ENCODE measurements around the gene ARHGAP29. TPM values are rescaled to one million over a fixed set of nuclear protein-coding genes. Genes with fewer than 3 reads are reported as not detected.

Gene ARHGAP29
- total RNA-seq, 1 donor from 2014 or later = 66.5 TPM

DNA sequence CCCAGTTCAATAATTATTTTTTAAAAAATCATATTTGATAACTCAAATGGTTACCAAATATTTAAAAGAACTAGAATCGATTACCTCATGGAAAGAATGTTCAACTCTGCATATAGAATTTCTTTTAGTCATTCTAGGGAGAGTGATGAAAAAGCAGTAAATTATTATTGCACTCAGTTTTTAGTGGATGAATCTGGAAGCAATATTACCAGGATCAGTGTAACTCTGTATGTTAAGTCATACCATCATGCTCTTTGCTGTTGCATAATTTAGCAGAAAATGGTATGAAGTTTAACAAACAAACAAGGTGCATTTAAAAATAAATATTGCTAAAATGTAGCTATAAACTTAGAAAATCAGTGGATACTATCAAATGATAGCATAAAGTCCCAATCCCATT is 46.1 kb upstream of the ARHGAP29 start:
- DNase-seq = no peak
- intact Hi-C loops (cut with DNase I) = no loop called here
- H3K36me3 ChIP-seq = no peaks in the 10 kb centered on the region
- H3K4me1 ChIP-seq = peaks cover 5% of the 10 kb centered on the region
- TF ChIP-seq, protein P1, sequence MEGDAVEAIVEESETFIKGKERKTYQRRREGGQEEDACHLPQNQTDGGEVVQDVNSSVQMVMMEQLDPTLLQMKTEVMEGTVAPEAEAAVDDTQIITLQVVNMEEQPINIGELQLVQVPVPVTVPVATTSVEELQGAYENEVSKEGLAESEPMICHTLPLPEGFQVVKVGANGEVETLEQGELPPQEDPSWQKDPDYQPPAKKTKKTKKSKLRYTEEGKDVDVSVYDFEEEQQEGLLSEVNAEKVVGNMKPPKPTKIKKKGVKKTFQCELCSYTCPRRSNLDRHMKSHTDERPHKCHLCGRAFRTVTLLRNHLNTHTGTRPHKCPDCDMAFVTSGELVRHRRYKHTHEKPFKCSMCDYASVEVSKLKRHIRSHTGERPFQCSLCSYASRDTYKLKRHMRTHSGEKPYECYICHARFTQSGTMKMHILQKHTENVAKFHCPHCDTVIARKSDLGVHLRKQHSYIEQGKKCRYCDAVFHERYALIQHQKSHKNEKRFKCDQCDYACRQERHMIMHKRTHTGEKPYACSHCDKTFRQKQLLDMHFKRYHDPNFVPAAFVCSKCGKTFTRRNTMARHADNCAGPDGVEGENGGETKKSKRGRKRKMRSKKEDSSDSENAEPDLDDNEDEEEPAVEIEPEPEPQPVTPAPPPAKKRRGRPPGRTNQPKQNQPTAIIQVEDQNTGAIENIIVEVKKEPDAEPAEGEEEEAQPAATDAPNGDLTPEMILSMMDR (IDR thresholded peaks at IDR 0.05) = no peak
- H3K27ac ChIP-seq = no peak overlapping the region
- no peak overlapping the region for H3K4me3 ChIP-seq
- no peak for ATAC-seq
- no peaks in the 10 kb centered on the region for H3K27me3 ChIP-seq
- no peaks in the 10 kb centered on the region for H3K9me3 ChIP-seq

DNA sequence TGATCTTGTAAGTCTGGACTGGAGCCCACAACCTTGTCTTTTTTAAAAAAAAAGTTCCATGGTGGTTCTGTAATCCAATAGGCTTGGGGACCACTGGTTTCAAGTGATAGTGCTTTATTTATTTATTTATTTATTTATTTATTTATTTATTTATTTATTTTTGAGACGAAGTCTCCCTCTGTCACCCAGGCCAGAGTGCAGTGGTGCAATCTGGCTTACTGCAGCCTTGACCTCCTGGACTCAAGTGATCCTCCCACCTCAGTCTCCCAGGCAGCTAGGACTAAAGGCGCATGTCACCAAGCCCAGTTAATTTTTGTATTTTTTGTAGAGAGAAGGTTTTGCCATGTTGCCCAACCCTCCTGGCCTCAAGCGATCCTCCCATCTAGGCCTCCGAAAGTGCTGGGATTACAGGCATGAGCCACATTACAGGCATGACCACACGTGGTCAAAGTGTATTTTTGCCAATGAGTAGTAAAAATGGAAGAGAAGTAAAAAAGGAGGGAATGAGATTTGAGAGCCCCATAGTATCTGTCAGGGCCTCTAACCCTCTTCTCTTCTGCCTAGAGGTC is 44.8 kb upstream of the ARHGAP29 start:
- ATAC-seq = no peak
- peaks cover 5% of the 10 kb centered on the region for H3K4me1 ChIP-seq
- no peak overlapping the region for H3K27ac ChIP-seq
- H3K4me3 ChIP-seq = no peak overlapping the region
- H3K9me3 ChIP-seq = no peaks in the 10 kb centered on the region
- no peak for DNase-seq
- TF ChIP-seq, protein P1 (IDR thresholded peaks at IDR 0.05) = no peak
- no peaks in the 10 kb centered on the region for H3K36me3 ChIP-seq
- intact Hi-C loops (cut with DNase I) = no loop called here
- H3K27me3 ChIP-seq = no peaks in the 10 kb centered on the region

DNA sequence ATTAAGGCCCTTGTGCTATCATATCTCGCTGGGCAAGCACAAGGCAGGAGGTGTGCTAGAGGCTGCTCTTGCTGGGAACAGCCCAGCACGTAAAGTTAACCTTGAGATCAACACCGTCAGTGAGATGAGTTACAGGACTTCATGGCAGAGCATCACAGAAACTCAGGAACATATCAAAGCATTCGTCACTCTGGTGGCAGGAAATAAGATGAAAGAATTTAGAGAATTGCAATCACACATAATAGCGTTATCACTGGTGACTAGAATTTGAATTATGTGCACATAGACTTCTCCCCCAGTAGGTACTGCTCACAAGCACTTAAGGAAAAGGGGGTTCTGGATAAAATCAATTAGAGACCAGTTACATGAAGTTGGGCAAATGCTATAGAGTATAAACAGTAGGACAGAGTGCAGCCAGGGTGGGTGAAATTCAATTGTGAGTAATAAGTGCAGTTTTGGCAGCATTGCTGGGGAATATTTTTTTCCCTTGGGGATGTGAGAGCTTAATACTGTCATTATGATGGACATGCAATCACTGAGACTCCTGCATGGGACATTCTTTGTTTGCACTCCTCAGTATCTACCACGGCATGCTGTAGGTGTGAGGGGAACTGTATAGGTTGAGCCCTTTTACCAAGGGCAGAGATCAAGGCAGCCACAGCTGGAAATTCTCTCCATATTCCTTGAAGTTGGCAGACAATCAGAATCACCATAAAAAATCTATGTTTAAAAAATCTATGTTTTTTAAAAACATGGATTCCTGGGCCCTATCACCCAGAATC is 44.2 kb upstream of the ARHGAP29 start:
- intact Hi-C loops (cut with DNase I) = no loop called here
- TF ChIP-seq, protein P1 (IDR thresholded peaks at IDR 0.05) = no peak

DNA sequence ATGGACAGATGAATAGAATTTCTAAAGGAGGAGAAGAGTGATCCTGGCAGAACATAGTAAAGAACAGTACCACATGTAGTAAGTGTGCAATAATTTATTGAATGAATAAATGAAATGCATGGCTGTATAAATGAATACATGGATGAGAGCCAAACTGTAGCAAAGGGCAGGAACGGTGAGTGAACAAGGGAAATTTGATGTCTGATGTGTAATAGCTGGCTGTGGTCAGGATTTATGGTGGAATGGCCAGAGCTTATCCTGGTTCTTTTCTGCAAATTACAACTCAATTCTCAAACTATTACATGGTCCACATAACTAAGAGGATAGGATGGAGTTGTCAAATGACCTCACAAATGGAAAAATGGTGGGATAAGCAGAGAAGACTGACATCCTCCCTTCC is 43.2 kb upstream of the ARHGAP29 start:
- TF ChIP-seq, protein P1 (IDR thresholded peaks at IDR 0.05) = no peak
- Histone ChIP-seq H3K9me3 (no peaks in the 10 kb centered on the region), H3K36me3 (no peaks in the 10 kb centered on the region), H3K27me3 (no peaks in the 10 kb centered on the region), H3K27ac (no peak overlapping the region), H3K4me1 (peaks cover 5% of the 10 kb centered on the region), H3K4me3 (no peak overlapping the region)
- ATAC-seq (no peak), DNase-seq (no peak)
- intact Hi-C loops (cut with DNase I) = no loop called here

More for the DNA sequence above, 44.2 kb upstream of the ARHGAP29 start:
- no peaks in the 10 kb centered on the region for H3K27me3 ChIP-seq
- no peaks in the 10 kb centered on the region for H3K9me3 ChIP-seq
- H3K4me1 ChIP-seq = peaks cover 5% of the 10 kb centered on the region
- no peak overlapping the region for H3K27ac ChIP-seq
- H3K4me3 ChIP-seq = no peak overlapping the region
- H3K36me3 ChIP-seq = no peaks in the 10 kb centered on the region
- no peak for DNase-seq
- ATAC-seq = no peak

DNA sequence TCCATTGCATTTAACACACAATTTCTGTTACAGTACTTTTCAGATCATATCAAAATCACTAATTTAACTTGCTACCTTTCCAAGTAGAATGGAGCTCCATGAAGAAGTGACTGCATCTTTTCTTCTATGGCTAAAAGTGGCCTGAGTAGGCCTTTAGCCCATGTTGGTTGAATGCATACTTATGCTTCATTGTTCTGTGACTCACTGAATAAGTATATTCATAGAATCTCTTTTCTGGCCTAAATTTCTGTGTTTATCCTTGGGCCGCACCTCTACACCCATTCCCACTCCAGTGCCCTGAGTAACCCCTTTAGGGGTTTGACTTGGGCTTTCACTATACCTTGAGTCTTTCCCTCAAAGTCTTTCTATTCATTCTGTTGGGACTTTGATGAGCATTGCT is 42.1 kb upstream of the ARHGAP29 start:
- Histone ChIP-seq H3K9me3 (no peaks in the 10 kb centered on the region), H3K27me3 (no peaks in the 10 kb centered on the region), H3K4me3 (no peak overlapping the region), H3K27ac (no peak overlapping the region), H3K36me3 (no peaks in the 10 kb centered on the region), H3K4me1 (peaks cover 5% of the 10 kb centered on the region)
- ATAC-seq (no peak), DNase-seq (no peak)
- TF ChIP-seq, protein P1 (IDR thresholded peaks at IDR 0.05) = no peak
- intact Hi-C loops (cut with DNase I) = no loop called here
